Neural progenitor cell (in vitro differentiated cells): ENCODE results near the gene NEAT1. TPM values are rescaled to one million over a fixed set of nuclear protein-coding genes. Genes with fewer than 3 reads are reported as not detected.

Source experiments
- DNase-seq: peaks from one replicate; pipeline ENCODE4 v3.0.0-alpha.2; 2016; ENCODE audit warnings: low spot score
- H2AFZ ChIP-seq: fragments of 200-600 bp; sonication (generic); replicated peaks from 2 replicates; pipeline ENCODE4 v1.6.1; 2016; ENCODE audit warnings: antibody characterized with exemption
- H3F3A ChIP-seq: fragments of 200-600 bp; sonication (generic); 2 replicates; pipeline ENCODE4 v1.6.1; 2016; ENCODE audit warnings: antibody characterized with exemption, low read depth
- H3K27ac ChIP-seq: fragments of 200-600 bp; sonication (generic); 2 replicates; pipeline ENCODE4 v1.5.1; 2016; ENCODE audit warnings: mild to moderate bottlenecking
- H3K27me3 ChIP-seq: fragments of 200-600 bp; sonication (generic); 2 replicates; pipeline ENCODE4 v1.6.1; 2016; ENCODE audit warnings: mild to moderate bottlenecking, moderate library complexity
- H3K36me3 ChIP-seq: fragments of 200-600 bp; sonication (generic); 2 replicates; pipeline ENCODE4 v1.5.1; 2016
- H3K4me1 ChIP-seq: fragments of 200-600 bp; sonication (generic); 2 replicates; pipeline ENCODE4 v1.6.1; 2016; ENCODE audit warnings: mixed run types
- H3K4me2 ChIP-seq: fragments of 200-600 bp; sonication (generic); 2 replicates; pipeline ENCODE4 v1.6.1; 2016
- H3K4me3 ChIP-seq: fragments of 200-600 bp; sonication (generic); 2 replicates; pipeline ENCODE4 v1.5.1; 2016
- H3K79me2 ChIP-seq: fragments of 200-600 bp; sonication (generic); 2 replicates; pipeline ENCODE4 v1.6.1; 2016; ENCODE audit warnings: low read depth
- H3K9ac ChIP-seq: fragments of 200-600 bp; sonication (generic); 2 replicates; pipeline ENCODE4 v1.6.1; 2016
- H3K9me3 ChIP-seq: fragments of 200-600 bp; sonication (generic); 2 replicates; pipeline ENCODE4 v1.5.1; 2016; ENCODE audit warnings: low read depth
- H4K20me1 ChIP-seq: fragments of 200-600 bp; sonication (generic); 2 replicates; pipeline ENCODE4 v1.6.1; 2016; ENCODE audit warnings: low read depth
- H3K27ac Mint-ChIP-seq: 3 replicates; pipeline ENCODE4 v1.8.0; 2021; ENCODE audit warnings: mixed read lengths
- H3K27me3 Mint-ChIP-seq: 2 replicates; pipeline ENCODE4 v1.8.0; 2022; ENCODE audit warnings: low read depth, mild to moderate bottlenecking, inconsistent platforms, moderate library complexity, mixed read lengths; ENCODE audit not compliant: insufficient read depth
- H3K36me3 Mint-ChIP-seq: 3 replicates; pipeline ENCODE4 v1.8.0; 2021; ENCODE audit warnings: mixed read lengths
- H3K4me1 Mint-ChIP-seq: 3 replicates; pipeline ENCODE4 v1.8.0; 2021; ENCODE audit warnings: mixed read lengths
- H3K4me3 Mint-ChIP-seq: 3 replicates; pipeline ENCODE4 v1.8.0; 2021; ENCODE audit warnings: mild to moderate bottlenecking, moderate library complexity, mixed read lengths
- H3K9me3 Mint-ChIP-seq: 3 replicates; pipeline ENCODE4 v1.8.0; 2020; ENCODE audit warnings: mixed read lengths
- CTCF ChIP-seq: fragments of 200-600 bp; sonication (generic); IDR thresholded peaks from 2 replicates; pipeline ENCODE4 v1.5.1; 2017; ENCODE audit warnings: antibody characterized with exemption, mild to moderate bottlenecking
- EZH2 ChIP-seq: fragments of 200-600 bp; sonication (generic); IDR thresholded peaks from 2 replicates; pipeline ENCODE4 v1.6.1; 2017; ENCODE audit warnings: antibody characterized with exemption, mild to moderate bottlenecking, moderate library complexity
- EZH2phosphoT487 ChIP-seq: fragments of 200-600 bp; sonication (generic); IDR thresholded peaks from 2 replicates; pipeline ENCODE4 v1.6.1; 2017; ENCODE audit warnings: antibody characterized with exemption
- total RNA-seq: library from RNA; depleted of rRNA; stranded (reverse); fragments of >200 nt; gene quantifications from 2 replicates; pipeline ENCODE4 v1.2.3, GENCODE V29; 2015; ENCODE audit warnings: low replicate concordance

NEAT1 gene
- total RNA-seq, 1 donor from 2014 or later, result 4.0 TPM

- no peaks in the 10 kb centered on the region for H3K9me3 ChIP-seq
- no peak for DNase-seq
- H3F3A ChIP-seq, result no peaks in the 10 kb centered on the region
- no peak overlapping the region for H3K4me2 ChIP-seq
- H3K4me3 ChIP-seq, result no peak overlapping the region
- H3K9ac ChIP-seq, result no peak overlapping the region
- Mint-ChIP-seq H3K27ac (no peak overlapping the region), H3K27me3 (peaks cover 7% of the 10 kb centered on the region), H3K9me3 (no peaks in the 10 kb centered on the region), H3K4me1 (no peaks in the 10 kb centered on the region), H3K4me3 (no peak overlapping the region), H3K36me3 (no peaks in the 10 kb centered on the region)
- no peaks in the 10 kb centered on the region for H4K20me1 ChIP-seq
- H3K27me3 ChIP-seq, result no peaks in the 10 kb centered on the region
- TF ChIP-seq CTCF (no peak), EZH2 (no peak), EZH2phosphoT487 (no peak)
- H3K36me3 ChIP-seq, result no peaks in the 10 kb centered on the region
- H3K4me1 ChIP-seq, result no peaks in the 10 kb centered on the region
- H3K79me2 ChIP-seq, result no peaks in the 10 kb centered on the region
- H3K27ac ChIP-seq, result no peak overlapping the region
- no peak overlapping the region for H2AFZ ChIP-seq
Measured at GRCh38 chr11:65376138-65376713, 46.4 kb upstream of the NEAT1 start.

DNA sequence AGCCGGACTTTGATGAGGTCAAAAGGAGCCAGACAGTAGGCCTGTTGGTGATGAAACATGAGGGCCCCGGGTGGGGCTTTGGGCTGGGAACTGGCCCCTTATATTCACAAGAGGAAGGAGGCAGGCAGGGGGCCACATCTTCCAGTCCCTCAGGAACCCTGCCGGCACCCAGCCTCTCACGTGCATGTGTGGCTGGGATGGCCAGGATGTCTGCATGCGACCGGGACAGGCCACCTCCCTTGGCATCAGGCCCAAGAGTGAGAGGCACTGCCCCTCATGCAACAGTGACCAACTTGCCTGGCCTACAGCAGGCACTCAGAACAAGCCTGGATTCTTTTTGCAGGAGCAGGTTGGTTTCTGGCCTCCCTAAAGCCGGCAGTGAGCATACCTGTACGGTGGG lies 45.6 kb upstream of the NEAT1 start:
- no peak overlapping the region for H3K4me2 ChIP-seq
- Mint-ChIP-seq H3K36me3 (no peaks in the 10 kb centered on the region), H3K4me3 (no peak overlapping the region), H3K4me1 (peaks cover 5% of the 10 kb centered on the region), H3K9me3 (no peaks in the 10 kb centered on the region), H3K27ac (no peak overlapping the region), H3K27me3 (peaks cover 9% of the 10 kb centered on the region)
- no peak overlapping the region for H3K9ac ChIP-seq
- no peaks in the 10 kb centered on the region for H3F3A ChIP-seq
- no peaks in the 10 kb centered on the region for H3K36me3 ChIP-seq
- H2AFZ ChIP-seq, result no peak overlapping the region
- no peak overlapping the region for H3K27ac ChIP-seq
- H3K27me3 ChIP-seq, result no peaks in the 10 kb centered on the region
- DNase-seq, result no peak
- TF ChIP-seq CTCF (no peak), EZH2phosphoT487 (no peak), EZH2 (no peak)
- no peaks in the 10 kb centered on the region for H4K20me1 ChIP-seq
- H3K9me3 ChIP-seq, result no peaks in the 10 kb centered on the region
- H3K4me3 ChIP-seq, result no peak overlapping the region
- H3K79me2 ChIP-seq, result no peaks in the 10 kb centered on the region
- peaks cover under 1% of the 10 kb centered on the region for H3K4me1 ChIP-seq

DNA sequence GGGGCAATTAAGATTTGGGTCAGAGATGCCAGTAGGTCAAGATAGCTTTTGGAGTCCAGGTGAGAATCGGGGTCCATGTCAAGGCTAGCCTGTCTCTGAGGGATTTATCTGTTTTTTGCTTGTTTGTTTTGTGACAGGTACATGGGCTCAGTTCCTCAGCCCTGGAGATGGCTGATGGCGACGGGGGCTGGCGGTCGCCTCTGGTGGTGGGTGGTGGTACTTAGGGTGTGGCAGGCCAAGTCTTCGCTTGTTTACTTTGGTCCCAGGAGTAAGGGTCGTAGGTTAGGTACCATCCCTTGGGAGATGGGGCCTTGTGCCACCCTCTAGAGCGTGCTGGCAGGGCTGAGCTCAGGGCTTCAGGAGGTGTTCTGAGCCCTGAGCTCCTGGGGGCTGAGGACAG lies 44.8 kb upstream of the NEAT1 start:
- H4K20me1 ChIP-seq, result no peaks in the 10 kb centered on the region
- H3K4me1 ChIP-seq, result peaks cover 8% of the 10 kb centered on the region
- Mint-ChIP-seq H3K36me3 (no peaks in the 10 kb centered on the region), H3K9me3 (no peaks in the 10 kb centered on the region), H3K4me3 (no peak overlapping the region), H3K27me3 (peaks cover 9% of the 10 kb centered on the region), H3K4me1 (peaks cover 11% of the 10 kb centered on the region), H3K27ac (peak overlapping the region; percentile 76)
- H3K4me2 ChIP-seq, result no peak overlapping the region
- H3K27me3 ChIP-seq, result no peaks in the 10 kb centered on the region
- no peak for TF ChIP-seq CTCF
- TF ChIP-seq EZH2, result no peak
- TF ChIP-seq EZH2phosphoT487, result no peak
- H3K36me3 ChIP-seq, result no peaks in the 10 kb centered on the region
- no peak overlapping the region for H2AFZ ChIP-seq
- H3K9me3 ChIP-seq, result no peaks in the 10 kb centered on the region
- H3F3A ChIP-seq, result no peaks in the 10 kb centered on the region
- H3K4me3 ChIP-seq, result no peak overlapping the region
- no peak for DNase-seq
- H3K9ac ChIP-seq, result no peak overlapping the region
- H3K79me2 ChIP-seq, result no peaks in the 10 kb centered on the region
- no peak overlapping the region for H3K27ac ChIP-seq
